ENCODE measurements around the gene TOB1. TPM values are rescaled to one million over a fixed set of nuclear protein-coding genes. Genes with fewer than 3 reads are reported as not detected.

The TOB1 gene
- polyA plus RNA-seq, 1 donor (not counting 4 experiments of a cell fraction or from before 2014, with no cell fraction given): 64.4 TPM

- FAIRE-seq (no peak), DNase-seq (ENCODE audit: low read depth, low spot score) (no peak)
- dilution Hi-C loops (cut with MboI; ENCODE audit: extremely low pct_ligation_motif_present, low sequenced_read_pairs): no loop called here
Observed at GRCh38 chr17:50847566-50847965, 18.6 kb downstream of the TOB1 start.

DNA sequence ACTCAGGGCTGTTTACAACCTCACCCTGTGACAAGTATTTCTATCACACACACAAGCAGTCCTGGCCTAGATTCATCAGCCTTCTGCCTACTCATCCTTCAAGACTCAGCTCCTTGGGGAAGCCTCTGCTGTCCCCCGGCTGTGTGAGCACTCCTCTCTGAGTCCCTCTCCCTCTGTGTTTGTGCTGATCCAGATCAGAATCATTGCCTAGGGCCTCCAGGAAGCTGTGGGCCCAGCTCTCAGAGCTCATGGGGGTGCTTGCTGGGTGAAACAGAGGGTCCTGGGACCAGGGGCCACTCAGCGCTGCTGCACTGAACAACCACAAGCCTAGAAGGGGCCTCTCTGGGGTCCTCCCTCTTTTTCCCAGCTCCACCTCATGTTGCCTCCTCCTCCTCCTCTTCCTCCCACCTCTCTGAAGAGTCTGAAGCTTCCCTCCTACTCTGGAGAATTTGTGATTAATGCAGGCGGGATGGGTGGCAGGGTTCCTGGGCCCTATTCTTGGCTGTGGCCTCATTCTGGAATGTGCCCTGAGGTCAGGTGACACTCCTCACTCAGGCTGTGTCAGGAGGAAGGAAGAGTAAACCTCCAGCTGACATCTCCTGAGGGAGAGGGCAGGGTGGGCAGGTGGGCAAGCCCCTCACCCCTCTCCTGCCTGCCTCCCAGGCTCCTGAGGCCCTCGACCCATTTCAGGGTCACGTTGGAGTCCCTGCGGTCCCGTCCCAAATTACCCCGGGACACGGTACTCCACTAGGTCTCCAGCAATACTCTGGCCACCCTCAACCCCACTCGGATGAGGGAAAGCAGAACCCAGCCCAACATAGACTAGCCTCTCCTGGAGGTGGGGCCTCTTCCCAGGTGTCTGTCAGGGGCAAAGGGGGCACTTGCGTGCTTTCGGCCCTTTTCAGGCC lies 20.7 kb downstream of the TOB1 start:
- Histone ChIP-seq H3K4me2 (ENCODE audit: control insufficient read depth, extremely low read depth, insufficient read depth, low read depth, low read length) (peak overlapping the region; percentile 35), H3K79me2 (ENCODE audit: control insufficient read depth, insufficient read depth, low read length) (no peaks in the 10 kb centered on the region), H3K27ac (ENCODE audit: control insufficient read depth, insufficient read depth, low read length) (peak overlapping the region; percentile 51), H3K27me3 (ENCODE audit: control insufficient read depth, extremely low read depth, insufficient read depth, low read length) (no peaks in the 10 kb centered on the region), H2AFZ (ENCODE audit: control insufficient read depth, low read length) (peak overlapping the region; percentile 60), H3K4me3 (ENCODE audit: control insufficient read depth in 2 of 3, extremely low read depth in 1 of 3, insufficient read depth in 2 of 3, low read depth in 1 of 3, low read length in 3 of 3) (no peak overlapping the region), H3K9ac (ENCODE audit: control insufficient read depth, extremely low read depth, insufficient read depth, low read length) (peak overlapping the region; percentile 40), H3K36me3 (ENCODE audit: control insufficient read depth in 2 of 2, extremely low read depth in 1 of 2, insufficient read depth in 2 of 2, low read length in 2 of 2) (no peaks in the 10 kb centered on the region), H4K20me1 (ENCODE audit: control insufficient read depth, extremely low read depth, insufficient read depth, low read length) (no peaks in the 10 kb centered on the region), H3K9me3 (ENCODE audit: control insufficient read depth, low read depth, low read length) (no peaks in the 10 kb centered on the region), H3K4me1 (ENCODE audit: control insufficient read depth, extremely low read depth, insufficient read depth, low read length) (peaks cover 31% of the 10 kb centered on the region), H3K9me1 (ENCODE audit: control insufficient read depth, extremely low read depth, insufficient read depth, low read length) (no peaks in the 10 kb centered on the region)
- DNase-seq (ENCODE audit: low read depth, low spot score) (no peak), FAIRE-seq (peak; percentile 93)
- TF ChIP-seq, protein P1, sequence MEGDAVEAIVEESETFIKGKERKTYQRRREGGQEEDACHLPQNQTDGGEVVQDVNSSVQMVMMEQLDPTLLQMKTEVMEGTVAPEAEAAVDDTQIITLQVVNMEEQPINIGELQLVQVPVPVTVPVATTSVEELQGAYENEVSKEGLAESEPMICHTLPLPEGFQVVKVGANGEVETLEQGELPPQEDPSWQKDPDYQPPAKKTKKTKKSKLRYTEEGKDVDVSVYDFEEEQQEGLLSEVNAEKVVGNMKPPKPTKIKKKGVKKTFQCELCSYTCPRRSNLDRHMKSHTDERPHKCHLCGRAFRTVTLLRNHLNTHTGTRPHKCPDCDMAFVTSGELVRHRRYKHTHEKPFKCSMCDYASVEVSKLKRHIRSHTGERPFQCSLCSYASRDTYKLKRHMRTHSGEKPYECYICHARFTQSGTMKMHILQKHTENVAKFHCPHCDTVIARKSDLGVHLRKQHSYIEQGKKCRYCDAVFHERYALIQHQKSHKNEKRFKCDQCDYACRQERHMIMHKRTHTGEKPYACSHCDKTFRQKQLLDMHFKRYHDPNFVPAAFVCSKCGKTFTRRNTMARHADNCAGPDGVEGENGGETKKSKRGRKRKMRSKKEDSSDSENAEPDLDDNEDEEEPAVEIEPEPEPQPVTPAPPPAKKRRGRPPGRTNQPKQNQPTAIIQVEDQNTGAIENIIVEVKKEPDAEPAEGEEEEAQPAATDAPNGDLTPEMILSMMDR (optimal IDR thresholded peaks at IDR 0.05 in 1 of 3, IDR thresholded peaks at IDR 0.05 in 1 of 3, conservative IDR thresholded peaks at IDR 0.05 in 1 of 3; ENCODE audit: extremely low read depth in 1 of 3, insufficient read depth in 2 of 3, low read length in 3 of 3): no peak
- no peak for TF ChIP-seq EZH2 (IDR thresholded peaks at IDR 0.05; ENCODE audit: low read length)
- dilution Hi-C loops (cut with MboI; ENCODE audit: extremely low pct_ligation_motif_present, low sequenced_read_pairs): no loop called here

More at GRCh38 chr17:50847566-50847965, 18.6 kb downstream of the TOB1 start:
- H3K9me1 ChIP-seq (ENCODE audit: control insufficient read depth, extremely low read depth, insufficient read depth, low read length): no peaks in the 10 kb centered on the region
- H3K27me3 ChIP-seq (ENCODE audit: control insufficient read depth, extremely low read depth, insufficient read depth, low read length): no peaks in the 10 kb centered on the region
- H2AFZ ChIP-seq (ENCODE audit: control insufficient read depth, low read length): no peak overlapping the region
- H3K9ac ChIP-seq (ENCODE audit: control insufficient read depth, extremely low read depth, insufficient read depth, low read length): no peak overlapping the region
- no peaks in the 10 kb centered on the region for H4K20me1 ChIP-seq (ENCODE audit: control insufficient read depth, extremely low read depth, insufficient read depth, low read length)
- no peak overlapping the region for H3K27ac ChIP-seq (ENCODE audit: control insufficient read depth, insufficient read depth, low read length)
- peaks cover 48% of the 10 kb centered on the region for H3K4me1 ChIP-seq (ENCODE audit: control insufficient read depth, extremely low read depth, insufficient read depth, low read length)
- H3K4me2 ChIP-seq (ENCODE audit: control insufficient read depth, extremely low read depth, insufficient read depth, low read depth, low read length): no peak overlapping the region
- H3K9me3 ChIP-seq (ENCODE audit: control insufficient read depth, low read depth, low read length): no peaks in the 10 kb centered on the region
- no peaks in the 10 kb centered on the region for H3K36me3 ChIP-seq (ENCODE audit: control insufficient read depth in 2 of 2, extremely low read depth in 1 of 2, insufficient read depth in 2 of 2, low read length in 2 of 2)
- H3K79me2 ChIP-seq (ENCODE audit: control insufficient read depth, insufficient read depth, low read length): no peaks in the 10 kb centered on the region
- no peak overlapping the region for H3K4me3 ChIP-seq (ENCODE audit: control insufficient read depth in 2 of 3, extremely low read depth in 1 of 3, insufficient read depth in 2 of 3, low read depth in 1 of 3, low read length in 3 of 3)
- no peak for TF ChIP-seq EZH2 (IDR thresholded peaks at IDR 0.05; ENCODE audit: low read length)
- TF ChIP-seq, protein P1 (optimal IDR thresholded peaks at IDR 0.05 in 1 of 3, IDR thresholded peaks at IDR 0.05 in 1 of 3, conservative IDR thresholded peaks at IDR 0.05 in 1 of 3; ENCODE audit: extremely low read depth in 1 of 3, insufficient read depth in 2 of 3, low read length in 3 of 3): no peak
